LNCAP (cell line): ENCODE results near the gene NOS1.

Experiments used
- TF ChIP-seq, protein P1 (sequence below): fragments of 450-650 bp; IDR thresholded peaks from 2 replicates; pipeline ENCODE4 v1.5.1; 2017; ENCODE audit warnings: mild to moderate bottlenecking

Gene NOS1

GRCh38 chr12:117159674-117160073, 201.8 kb downstream of the NOS1 start:
- TF ChIP-seq, protein P1, sequence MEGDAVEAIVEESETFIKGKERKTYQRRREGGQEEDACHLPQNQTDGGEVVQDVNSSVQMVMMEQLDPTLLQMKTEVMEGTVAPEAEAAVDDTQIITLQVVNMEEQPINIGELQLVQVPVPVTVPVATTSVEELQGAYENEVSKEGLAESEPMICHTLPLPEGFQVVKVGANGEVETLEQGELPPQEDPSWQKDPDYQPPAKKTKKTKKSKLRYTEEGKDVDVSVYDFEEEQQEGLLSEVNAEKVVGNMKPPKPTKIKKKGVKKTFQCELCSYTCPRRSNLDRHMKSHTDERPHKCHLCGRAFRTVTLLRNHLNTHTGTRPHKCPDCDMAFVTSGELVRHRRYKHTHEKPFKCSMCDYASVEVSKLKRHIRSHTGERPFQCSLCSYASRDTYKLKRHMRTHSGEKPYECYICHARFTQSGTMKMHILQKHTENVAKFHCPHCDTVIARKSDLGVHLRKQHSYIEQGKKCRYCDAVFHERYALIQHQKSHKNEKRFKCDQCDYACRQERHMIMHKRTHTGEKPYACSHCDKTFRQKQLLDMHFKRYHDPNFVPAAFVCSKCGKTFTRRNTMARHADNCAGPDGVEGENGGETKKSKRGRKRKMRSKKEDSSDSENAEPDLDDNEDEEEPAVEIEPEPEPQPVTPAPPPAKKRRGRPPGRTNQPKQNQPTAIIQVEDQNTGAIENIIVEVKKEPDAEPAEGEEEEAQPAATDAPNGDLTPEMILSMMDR = no peak

DNA sequence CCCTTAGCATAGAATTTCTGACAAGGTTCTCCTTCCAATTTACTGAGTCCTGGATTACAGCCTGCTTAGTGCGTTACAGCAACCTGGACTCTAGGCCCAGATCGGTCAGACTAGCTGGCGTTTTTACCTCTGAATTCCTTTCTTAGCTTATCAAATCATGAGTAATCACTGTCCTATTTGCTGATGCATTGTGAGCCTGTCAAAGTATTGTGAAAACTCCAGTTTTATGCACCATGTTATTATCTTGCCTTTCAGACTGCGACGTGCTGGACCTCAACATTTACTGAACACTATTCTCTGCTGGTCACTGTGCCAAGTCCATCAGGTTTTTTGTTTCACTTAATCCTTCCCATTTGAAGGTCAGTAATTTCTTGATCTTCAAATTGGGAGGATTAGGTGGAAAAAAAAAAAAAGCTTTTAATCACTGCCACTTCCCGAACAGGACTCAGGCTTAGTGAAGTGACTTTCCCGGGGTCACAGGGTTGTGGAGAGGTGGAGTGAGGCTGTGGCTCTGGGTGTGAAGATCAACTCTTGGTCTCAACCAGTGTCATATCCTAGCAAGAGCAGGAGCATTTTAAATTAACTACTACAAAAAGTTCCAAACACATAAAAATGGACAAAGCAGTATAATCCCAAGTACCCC, 202.4 kb downstream of the NOS1 start:
- TF ChIP-seq, protein P1 = no peak
